Kasumi-1 (cell line): ENCODE data around the gene PEAK3.
A peak's percentile ranks its signal among the peaks of the same experiment; 100 is the strongest.

Source experiments
- DNase-seq, 2 experiments: peaks; one replicate each; lab custom pipeline; 2025; lab: John Stamatoyannopoulos, UW

Gene PEAK3

DNA sequence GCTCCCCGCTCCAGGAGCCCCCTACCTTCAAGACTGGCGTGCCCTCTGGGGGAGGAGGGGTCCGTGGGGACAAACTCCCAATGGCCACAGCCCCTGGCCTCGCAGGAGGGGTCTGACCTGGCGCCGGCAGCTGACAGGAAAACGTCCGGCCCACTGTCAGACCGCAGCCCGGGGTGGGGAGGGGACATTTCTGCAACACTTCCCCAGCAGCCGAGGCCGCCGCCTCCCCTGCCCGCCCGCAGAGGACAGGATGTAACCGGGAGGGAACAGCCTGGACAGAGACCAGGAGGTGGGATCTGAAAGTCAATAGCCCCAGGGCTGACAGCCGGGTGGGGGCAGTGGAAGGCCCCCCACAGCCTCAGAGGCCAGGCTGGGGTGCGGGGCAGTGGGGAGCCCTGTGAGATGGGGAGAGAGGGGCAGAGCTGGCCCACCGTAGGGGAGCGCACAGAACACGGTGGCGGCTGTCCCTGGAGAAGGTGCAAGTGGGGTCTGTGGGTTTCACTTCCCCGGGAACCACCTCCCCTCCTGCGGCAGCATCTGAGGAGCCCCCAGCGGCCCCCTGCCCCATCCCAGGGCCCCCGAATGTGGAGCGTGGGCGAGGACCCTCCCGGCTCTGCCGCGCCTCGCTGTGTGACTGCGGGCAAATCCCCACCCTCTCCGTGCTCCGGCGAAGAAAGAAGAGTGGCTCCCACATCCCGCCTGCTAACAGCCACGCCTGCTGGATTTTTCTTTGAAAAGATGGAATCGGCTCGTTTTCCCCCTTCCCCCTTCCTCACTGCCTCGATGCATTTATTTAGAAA lies at the start of gene PEAK3:
Gene PEAK3, minus strand, starts transcription at position 114 of the 800 bp plus-strand sequence. CDS start 1,244 bp downstream, outside the sequence.
- peak; percentile 36 to 53 for DNase-seq

GRCh38 chr19:2330632-2331284 lies 48.8 kb upstream of the PEAK3 start:
- DNase-seq = no peak

DNA sequence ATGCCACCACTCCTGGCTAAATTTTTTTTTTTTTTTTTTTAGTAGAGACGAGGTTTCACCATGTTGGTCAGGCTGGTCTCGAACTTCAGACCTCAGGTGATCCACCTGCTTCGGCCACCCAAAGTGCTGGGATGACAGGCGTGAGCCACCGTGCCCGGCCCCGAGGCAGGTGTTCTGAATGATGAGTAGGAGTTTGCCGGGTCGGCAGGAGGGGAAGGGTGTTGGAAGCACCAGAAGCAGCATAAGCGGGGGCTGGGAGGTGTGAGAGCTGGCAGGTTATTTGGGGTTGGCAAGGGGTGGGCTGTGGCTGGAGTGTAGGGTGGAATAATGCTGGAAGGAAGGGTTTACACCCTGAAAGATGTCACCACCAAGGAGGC lies 48.3 kb upstream of the PEAK3 start:
- no peak for DNase-seq

- no peak for DNase-seq
Observed at GRCh38 chr19:2329501-2329916, 47.5 kb upstream of the PEAK3 start.

DNA sequence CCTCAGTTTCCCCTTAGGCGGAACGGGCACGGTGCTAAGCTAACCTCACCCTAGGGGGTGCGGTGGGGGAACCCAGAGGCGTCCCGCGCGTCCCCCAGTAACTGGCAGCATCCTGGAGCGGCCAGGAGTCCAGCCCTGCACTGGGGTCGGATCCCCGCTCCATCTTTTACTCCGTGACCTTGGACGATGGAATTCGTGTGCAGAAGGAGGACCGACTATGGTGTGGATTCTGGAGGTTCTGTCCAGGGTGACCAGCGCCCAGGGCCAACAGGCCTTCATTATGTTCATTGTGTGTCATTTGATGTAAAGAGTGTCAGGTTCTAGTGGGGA lies 47.1 kb upstream of the PEAK3 start:
- no peak for DNase-seq

DNA sequence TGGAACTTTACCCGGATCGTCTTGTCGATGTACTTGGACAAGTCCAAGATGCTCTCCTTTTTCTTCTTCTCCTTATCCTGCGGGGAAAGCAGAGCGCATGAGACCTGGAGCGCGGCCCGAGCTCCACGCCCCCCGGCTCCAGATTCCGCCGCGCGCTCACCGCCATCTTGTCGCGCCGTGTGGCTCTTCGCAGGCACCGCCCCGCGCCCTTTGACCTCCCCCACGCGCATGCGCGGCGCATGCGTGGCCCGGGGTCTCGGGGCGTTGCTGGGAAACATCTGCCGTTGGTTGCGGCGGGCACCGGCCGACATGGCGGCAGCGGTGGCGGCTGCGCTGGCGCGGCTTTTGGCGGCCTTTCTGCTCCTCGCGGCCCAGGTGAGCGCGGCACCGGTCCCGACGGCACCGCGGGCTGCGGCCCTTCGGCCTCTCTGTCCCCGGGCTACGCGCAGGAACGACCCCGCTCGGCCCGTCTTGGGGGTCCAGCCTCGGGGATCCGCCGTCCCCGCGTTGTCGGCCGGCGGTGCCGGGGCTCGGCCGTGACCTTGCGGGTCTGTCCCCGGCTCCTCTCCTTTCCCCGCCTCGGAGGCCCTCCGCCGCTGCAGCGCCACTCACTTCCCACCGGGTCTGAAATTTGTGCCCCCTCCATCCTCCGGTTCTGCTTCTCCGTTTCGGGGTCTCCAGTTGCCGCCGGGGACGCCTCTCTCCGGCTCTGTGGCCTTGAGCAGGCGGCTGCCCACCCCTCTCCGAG lies 46.6 kb upstream of the PEAK3 start, which contains the start of the genes LSM7 and SPPL2B:
Gene LSM7, minus strand, starts transcription at position 186 of the 748 bp plus-strand sequence. Its CDS starts 20 bp downstream, at position 166.
Gene SPPL2B, plus strand, starts transcription at position 284 of the 748 bp plus-strand sequence. Its CDS starts 26 bp downstream, at position 310.
- DNase-seq = peak; percentile 69 to 80

GRCh38 chr19:2327773-2328400 lies 45.9 kb upstream of the PEAK3 start:
- peak; percentile 48 to 66 for DNase-seq

DNA sequence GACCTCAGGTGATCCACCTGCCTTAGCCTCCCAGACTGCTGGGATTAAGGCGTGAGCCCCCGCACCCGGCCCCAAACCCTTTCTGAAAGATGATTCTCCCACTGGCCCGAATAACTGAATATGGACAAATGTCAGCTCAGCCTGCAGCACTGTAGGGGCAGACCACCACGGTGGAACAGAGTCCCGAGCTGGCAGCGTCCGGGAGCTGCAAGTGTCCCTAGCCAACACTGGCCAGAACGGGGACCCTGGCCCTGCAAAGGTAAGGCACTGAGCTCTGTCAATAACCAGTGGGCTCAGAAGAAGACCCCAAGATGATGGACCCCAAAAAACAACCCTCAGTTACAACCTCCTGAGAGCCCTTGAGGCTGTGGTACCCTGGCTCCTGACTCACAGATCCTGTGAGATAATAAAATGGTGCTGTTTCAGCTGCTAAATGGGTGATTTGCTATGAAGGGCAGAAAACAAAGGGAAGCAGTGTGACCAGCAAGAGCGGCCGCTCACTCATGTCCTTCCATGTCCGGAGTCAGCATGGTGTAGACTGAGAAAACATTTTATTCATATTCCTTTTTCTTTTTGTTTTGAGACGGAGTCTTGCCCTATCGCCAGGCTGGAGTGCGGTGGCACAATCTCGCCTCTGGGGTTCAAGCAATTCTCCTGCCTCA lies 44.9 kb upstream of the PEAK3 start:
- DNase-seq = no peak

DNA sequence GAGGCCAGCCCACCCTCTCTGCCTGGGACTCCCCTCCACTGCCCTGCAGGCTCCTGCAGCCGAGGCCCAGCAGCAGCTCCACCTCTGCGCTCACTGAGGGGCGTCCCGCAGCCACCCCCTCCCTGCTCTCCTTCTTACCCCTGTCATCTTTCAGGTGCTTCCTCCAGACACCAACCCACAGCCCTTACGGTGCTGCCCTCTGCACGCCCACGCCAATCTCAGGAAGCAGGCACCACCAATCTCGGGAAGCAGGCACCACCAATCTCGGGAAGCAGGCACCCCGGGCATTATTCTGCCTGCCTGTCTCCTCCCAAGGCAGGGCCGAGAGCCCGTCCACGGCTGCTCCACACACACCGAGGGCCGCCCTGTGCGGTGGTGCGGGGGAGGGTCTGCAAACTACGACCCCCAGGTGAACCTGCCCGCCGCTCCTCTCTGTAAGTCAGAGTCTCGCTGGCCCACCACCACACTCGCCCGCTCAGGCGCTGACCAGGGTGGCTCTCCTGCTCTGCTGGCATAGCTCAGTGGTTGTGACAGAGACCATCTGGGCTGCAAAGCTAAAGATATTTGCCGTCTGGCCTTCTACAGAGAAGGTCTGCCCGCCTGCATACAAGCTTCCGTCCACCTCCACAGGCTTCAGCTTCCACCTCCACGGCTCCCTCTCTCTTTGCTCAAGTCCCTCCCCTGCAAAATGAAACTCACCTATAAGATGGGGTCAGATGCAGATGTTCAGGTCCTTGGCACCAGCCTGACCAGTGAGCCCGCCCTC lies 43.5 kb upstream of the PEAK3 start:
- no peak for DNase-seq

GRCh38 chr19:2324220-2324948 lies 42.4 kb upstream of the PEAK3 start:
- DNase-seq = no peak

GRCh38 chr19:2323707-2324106 lies 41.7 kb upstream of the PEAK3 start:
- no peak for DNase-seq

DNA sequence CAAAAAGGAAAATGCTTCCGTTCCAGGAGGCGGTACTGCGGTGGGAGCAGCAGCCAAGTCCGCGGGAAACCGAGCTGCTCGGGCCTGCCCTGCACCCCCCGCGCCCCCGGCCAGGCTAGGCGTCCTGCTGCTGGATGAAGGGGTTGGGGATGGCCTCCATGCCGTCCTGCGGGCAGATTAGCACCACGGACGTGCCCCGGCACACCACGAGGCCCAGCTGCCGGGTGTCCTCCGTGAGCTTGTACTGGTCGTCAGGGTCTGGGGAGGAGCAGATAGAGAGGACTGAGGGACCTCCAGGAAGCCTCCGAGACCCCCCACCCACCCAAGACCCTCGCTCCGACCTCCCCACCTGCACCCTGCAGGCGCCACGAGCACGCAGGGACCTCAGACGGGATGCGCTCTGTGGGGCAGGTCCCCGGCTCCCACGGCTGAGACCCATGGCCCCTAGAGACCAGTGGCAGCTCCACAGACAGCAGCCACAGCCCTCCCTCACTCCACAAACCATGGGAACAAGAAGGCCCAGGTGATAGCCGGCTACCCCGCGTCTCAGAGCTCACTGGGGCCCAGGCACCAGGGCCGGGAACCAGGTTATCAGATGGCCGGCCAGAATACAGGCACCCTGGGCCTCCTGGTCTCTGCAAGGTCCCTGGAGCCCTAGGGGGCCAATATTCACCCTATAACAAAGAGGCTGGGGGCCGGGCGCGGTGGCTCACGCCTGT lies 39.7 kb upstream of the PEAK3 start:
- DNase-seq = no peak

- no peak for DNase-seq
Observed at GRCh38 chr19:2320939-2321338, 39.0 kb upstream of the PEAK3 start.

DNA sequence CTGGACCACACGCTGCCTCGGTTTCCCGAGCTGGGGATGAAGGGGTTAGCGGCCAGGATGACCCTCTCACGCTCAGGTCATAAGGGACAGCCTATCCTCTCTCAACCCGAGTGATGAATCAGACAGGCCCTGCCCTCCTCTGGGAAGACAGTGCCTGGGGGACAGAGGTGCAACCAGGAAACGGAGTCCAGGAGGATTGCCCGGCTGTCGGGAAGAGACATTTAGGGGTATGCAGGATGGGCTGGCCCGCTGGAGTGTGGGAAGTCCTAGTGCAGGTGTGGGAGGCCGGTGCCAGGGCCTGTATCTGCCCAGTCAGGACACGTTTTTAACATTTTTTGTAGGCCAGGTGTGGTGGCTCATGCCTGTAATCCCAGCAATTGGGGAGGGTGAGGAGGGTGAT lies 38.1 kb upstream of the PEAK3 start:
- no peak for DNase-seq

DNA sequence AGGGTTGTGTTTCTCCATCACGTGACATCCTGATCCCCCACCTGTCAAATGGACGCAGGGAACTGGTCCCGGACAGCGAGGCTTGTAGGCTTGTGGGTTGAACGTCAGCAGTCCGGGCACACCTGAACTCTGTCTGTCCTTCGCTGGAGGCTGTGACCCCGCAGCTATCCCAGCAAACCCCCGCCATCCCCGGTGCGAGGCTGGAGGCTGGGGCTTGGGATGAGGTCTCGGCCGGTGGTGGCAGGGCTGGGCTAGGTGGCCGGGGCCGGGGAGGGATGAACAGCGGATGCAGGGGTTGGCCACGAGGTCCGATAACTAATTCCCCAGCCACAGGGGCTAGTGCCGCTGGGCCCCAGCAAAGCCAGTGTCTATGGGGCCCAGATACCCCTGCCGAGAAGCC lies 37.6 kb upstream of the PEAK3 start:
- no peak for DNase-seq

DNA sequence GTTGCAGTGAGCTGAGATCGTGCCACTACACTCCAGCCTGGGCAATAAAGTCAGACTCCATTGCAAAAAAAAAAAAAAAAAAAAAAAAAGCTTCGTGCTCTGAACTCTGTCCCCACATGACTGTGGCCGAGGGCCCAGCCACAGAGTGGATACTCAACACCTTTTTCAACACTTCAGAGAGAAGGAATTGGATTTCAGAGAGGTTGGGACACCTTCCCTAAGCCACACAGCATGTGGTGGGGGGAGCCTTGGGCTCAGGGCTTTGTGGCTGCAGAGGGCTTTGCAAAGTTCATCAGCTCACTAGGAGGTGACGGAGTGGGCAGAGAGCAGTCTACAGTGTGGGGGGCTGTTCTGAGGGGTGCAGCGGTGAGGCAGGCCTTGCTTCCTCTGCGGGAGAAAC lies 36.9 kb upstream of the PEAK3 start:
- DNase-seq = no peak

GRCh38 chr19:2317756-2318155 lies 35.8 kb upstream of the PEAK3 start:
- no peak for DNase-seq

DNA sequence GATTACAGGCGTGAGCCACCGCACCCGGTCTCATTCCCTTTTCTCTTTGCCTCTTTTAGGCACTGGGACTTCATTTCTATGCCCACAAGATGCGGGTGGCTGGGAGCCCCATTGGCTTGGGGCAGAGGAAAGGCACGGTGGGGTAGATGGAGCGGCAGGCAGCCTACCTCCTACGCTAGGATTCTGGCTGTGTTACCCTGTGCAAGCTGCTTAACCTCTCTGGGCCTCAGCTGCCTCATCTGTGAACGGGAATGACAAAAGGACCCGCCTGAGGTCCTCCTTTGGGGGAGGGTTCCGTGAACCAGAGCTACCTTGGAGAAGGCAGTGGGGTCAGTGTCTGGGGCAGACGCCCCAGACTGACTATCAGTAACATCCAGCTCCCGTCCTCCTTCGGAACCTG lies 35.3 kb upstream of the PEAK3 start:
- DNase-seq = no peak

DNA sequence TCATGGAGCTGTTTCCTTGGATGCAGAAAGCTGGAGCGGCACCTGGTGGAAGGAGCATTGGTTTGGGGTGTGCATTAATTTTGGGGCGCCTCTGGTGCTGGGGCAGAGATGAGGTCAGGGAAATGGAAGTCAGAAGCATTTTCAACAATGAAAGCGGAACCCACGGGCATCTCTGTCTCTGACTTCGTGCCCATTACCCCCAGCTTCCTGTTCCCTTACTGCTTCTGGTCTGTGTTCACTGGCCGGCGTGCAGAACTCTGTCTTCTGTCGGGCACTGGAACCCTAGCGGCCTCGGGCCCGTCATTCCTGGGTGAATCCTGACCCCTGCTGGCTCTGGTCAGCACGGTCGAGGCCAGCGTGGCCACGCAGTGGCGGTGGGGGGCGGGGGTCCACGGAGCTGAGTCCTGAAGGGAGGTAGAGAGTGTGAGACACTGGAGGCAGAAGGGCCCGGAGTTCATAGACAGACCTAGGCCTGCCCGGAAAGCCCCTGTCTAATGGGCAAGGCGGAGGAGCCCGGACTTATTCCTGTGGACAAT lies 33.9 kb upstream of the PEAK3 start:
- DNase-seq = peak; percentile 67 to 76
